GM21515 (cell line): ENCODE measurements around the gene MARCOL.

Source experiments
- ATAC-seq: cut with Tn5 transposase; IDR thresholded peaks from one replicate; pipeline ENCODE4 v1.9.1; 2021; ENCODE audit not compliant: unreplicated experiment

MARCOL gene

GRCh38 chr5:148238418-148238794 is at the start of gene MARCOL:
Gene MARCOL, plus strand, starts transcription at chr5:148238525. Its CDS starts 73 bp downstream, at chr5:148238598.
- ATAC-seq: no peak

GRCh38 chr5:148191010-148191409 is 47.3 kb upstream of the MARCOL start:
- no peak for ATAC-seq

GRCh38 chr5:148193202-148193601 is 45.1 kb upstream of the MARCOL start:
- no peak for ATAC-seq

- no peak for ATAC-seq
These were observed 37.2 kb upstream of the MARCOL start for GRCh38 chr5:148201151-148201550.

- no peak for ATAC-seq
These were observed 35.7 kb upstream of the MARCOL start, which contains the start of gene SPINK6 for GRCh38 chr5:148202531-148203203. Gene SPINK6, plus strand, starts transcription at chr5:148203042. Its CDS starts 55 bp downstream, at chr5:148203097.

GRCh38 chr5:148205044-148205806 is 33.1 kb upstream of the MARCOL start:
- no peak for ATAC-seq

GRCh38 chr5:148205865-148206264 is 32.5 kb upstream of the MARCOL start:
- ATAC-seq: no peak

- no peak for ATAC-seq
These were observed 31.7 kb upstream of the MARCOL start for GRCh38 chr5:148206620-148207019.

- no peak for ATAC-seq
These were observed 30.1 kb upstream of the MARCOL start for GRCh38 chr5:148208226-148208625.

GRCh38 chr5:148209151-148209770 is 29.1 kb upstream of the MARCOL start:
- ATAC-seq: no peak

GRCh38 chr5:148214665-148215185 is 23.6 kb upstream of the MARCOL start:
- no peak for ATAC-seq

- ATAC-seq: no peak
These were observed 16.8 kb upstream of the MARCOL start for GRCh38 chr5:148221508-148221907.

- no peak for ATAC-seq
These were observed 14.1 kb upstream of the MARCOL start for GRCh38 chr5:148224117-148224742.

- ATAC-seq: no peak
These were observed 9.8 kb upstream of the MARCOL start for GRCh38 chr5:148228392-148228984.

- no peak for ATAC-seq
These were observed 8.5 kb upstream of the MARCOL start for GRCh38 chr5:148229840-148230239.

GRCh38 chr5:148230240-148230639 is 8.1 kb upstream of the MARCOL start:
- ATAC-seq: no peak

GRCh38 chr5:148237785-148238417 is 424 bp upstream of the MARCOL start:
- no peak for ATAC-seq

- ATAC-seq: no peak
These were observed 10.6 kb downstream of the MARCOL start for GRCh38 chr5:148248894-148249293.

GRCh38 chr5:148255456-148255855 is 17.1 kb downstream of the MARCOL start:
- no peak for ATAC-seq

GRCh38 chr5:148259288-148259687 is 21.0 kb downstream of the MARCOL start:
- no peak for ATAC-seq
